ENCODE results near the gene GCLM.
"Not testable (repeated sequence)": the region's sequence is repeated elsewhere in the genome, so short reads cannot be mapped to it uniquely, and the experiment has no call there.

GRCh38 chr1:93947002-93947686 lies 37.9 kb upstream of the GCLM start:
- not testable (repeated sequence) for TF ChIP-seq CTCF, POLR2A (IDR thresholded peaks at IDR 0.05)

All from sigmoid colon (tissue), 3 donors.